HepG2 (cell line): ENCODE data around the gene RBM34. TPM values are rescaled to one million over a fixed set of nuclear protein-coding genes. Genes with fewer than 3 reads are reported as not detected.

Experiments used
- ARID4A ChIP-seq: sonication (generic); formaldehyde crosslinking; IDR thresholded peaks from 2 replicates; pipeline ENCODE4 v1.5.0; 2020; ENCODE audit warnings: mild to moderate bottlenecking, missing genetic modification reagents, borderline replicate concordance
- CEBPG ChIP-seq: IDR thresholded peaks from 2 replicates; pipeline ENCODE4 v1.6.1; 2016
- FOXO4 ChIP-seq: sonication (generic); formaldehyde crosslinking; conservative IDR thresholded peaks from 2 replicates; pipeline ENCODE4 v1.8.1; 2023; ENCODE audit warnings: missing genetic modification reagents
- HMGXB4 ChIP-seq, 2 experiments: sonication (generic) in 1 of 2; formaldehyde crosslinking in 1 of 2; IDR thresholded peaks; 2 replicates each; pipeline versions ENCODE4 v1.4.0 to v1.6.1; 2018 to 2020; ENCODE audit warnings: missing genetic modification reagents in 2 of 2, borderline replicate concordance in 1 of 2, low read depth in 1 of 2, mild to moderate bottlenecking in 1 of 2, missing biosample characterization in 1 of 2
- PCBP2 ChIP-seq: fragments of 200-400 bp; formaldehyde crosslinking; optimal IDR thresholded peaks from 2 replicates; pipeline ENCODE3; 2018; ENCODE audit warnings: low read length, low read depth; ENCODE audit not compliant: poor library complexity, severe bottlenecking
- RCOR2 ChIP-seq: IDR thresholded peaks from 2 replicates; pipeline ENCODE4 v1.6.1; 2016; ENCODE audit warnings: missing biosample characterization, missing genetic modification reagents
- SMC3 ChIP-seq: IDR thresholded peaks from 2 replicates; pipeline ENCODE4 v1.6.1; 2011; ENCODE audit warnings: low read length, improper control_type of control experiment
- U2AF1 ChIP-seq: fragments of 200-400 bp; formaldehyde crosslinking; optimal IDR thresholded peaks from 2 replicates; pipeline ENCODE3; 2017; ENCODE audit warnings: mild to moderate bottlenecking, low read depth, low read length
- ZFP91 ChIP-seq: sonication (generic); formaldehyde crosslinking; IDR thresholded peaks from 2 replicates; pipeline ENCODE4 v1.9.0; 2022; ENCODE audit warnings: missing genetic modification reagents, mild to moderate bottlenecking, borderline replicate concordance
- ZNF282 ChIP-seq: fragments of 450-650 bp; IDR thresholded peaks from 2 replicates; pipeline ENCODE4 v1.6.1; 2018; ENCODE audit not compliant: partially characterized antibody
- ZNF3 ChIP-seq: IDR thresholded peaks from 2 replicates; pipeline ENCODE4 v1.7.0; 2017; ENCODE audit warnings: inconsistent platforms
- ZNF329 ChIP-seq: sonication (generic); formaldehyde crosslinking; IDR thresholded peaks from 2 replicates; pipeline ENCODE4 v1.9.0; 2021; ENCODE audit warnings: low read depth, mild to moderate bottlenecking, missing genetic modification reagents
- ZNF343 ChIP-seq: sonication (generic); formaldehyde crosslinking; IDR thresholded peaks from 2 replicates; pipeline ENCODE4 v1.4.0; 2020; ENCODE audit warnings: mild to moderate bottlenecking, missing genetic modification reagents
- ZNF704 ChIP-seq: sonication (generic); formaldehyde crosslinking; IDR thresholded peaks from 2 replicates; pipeline ENCODE4 v1.8.1; 2023; ENCODE audit warnings: mild to moderate bottlenecking, inconsistent platforms, moderate library complexity, missing genetic modification reagents, borderline replicate concordance
- polyA plus RNA-seq, 8 experiments: library from polyadenylated mRNA; depleted of rRNA in 3 of 8; stranded (reverse) in 7 of 8; unstranded in 1 of 8; fragments of >200 nt; fragmentation: Illumina TruSeq in 4 of 8; extraction: Trizol in 4 of 8; gene quantifications; 2 replicates each; pipeline versions ENCODE4 v1.2.1 to v1.2.3, GENCODE V29; 2011 to 2016; ENCODE audit warnings: low read depth in 4 of 8, missing spikeins in 1 of 8, mixed read lengths in 1 of 8; ENCODE audit not compliant: insufficient read depth in 1 of 8
- total RNA-seq, 5 experiments: library from RNA; depleted of rRNA; stranded (reverse); fragments of >200 nt; fragmentation: Illumina TruSeq; extraction: Trizol; gene quantifications; 2 replicates each; pipeline ENCODE4 v1.2.3, GENCODE V29; 2016; ENCODE audit warnings: low read depth in 1 of 5
- TF ChIP-seq, protein P1 (sequence below): sonication (generic); formaldehyde crosslinking; IDR thresholded peaks from 2 replicates; pipeline ENCODE4 v1.4.0; 2020; ENCODE audit warnings: mild to moderate bottlenecking, missing genetic modification reagents

The RBM34 gene
- total and polyA plus RNA-seq, 2 of the 13 experiments (the other 11 are each of a cell fraction or from before 2014, with no cell fraction given), result 34.7 to 73.0 TPM

- peak; percentile 46; the same call in 1 of the 2 replicates for TF ChIP-seq ARID4A (CRISPR knock-in tag)
- TF ChIP-seq PCBP2, result no peak
- peak in 1 of 2 experiments; percentile 42; a peak in 2 of 4 replicates for TF ChIP-seq HMGXB4 (CRISPR knock-in tag; IDR thresholded peaks at IDR 0.05; ENCODE audit: borderline replicate concordance in 1 of 2, low read depth in 1 of 2)
- TF ChIP-seq SMC3, result peak; percentile 66
- TF ChIP-seq ZNF343 (CRISPR knock-in tag), result no peak
- peak; percentile 76; the same call in 1 of the 2 replicates for TF ChIP-seq ZFP91 (CRISPR knock-in tag)
- TF ChIP-seq ZNF282, result no peak
- 0 out of 2 replicates have a peak, but pooled peaks have one; percentile 35 for TF ChIP-seq ZNF704
- TF ChIP-seq, protein P1, sequence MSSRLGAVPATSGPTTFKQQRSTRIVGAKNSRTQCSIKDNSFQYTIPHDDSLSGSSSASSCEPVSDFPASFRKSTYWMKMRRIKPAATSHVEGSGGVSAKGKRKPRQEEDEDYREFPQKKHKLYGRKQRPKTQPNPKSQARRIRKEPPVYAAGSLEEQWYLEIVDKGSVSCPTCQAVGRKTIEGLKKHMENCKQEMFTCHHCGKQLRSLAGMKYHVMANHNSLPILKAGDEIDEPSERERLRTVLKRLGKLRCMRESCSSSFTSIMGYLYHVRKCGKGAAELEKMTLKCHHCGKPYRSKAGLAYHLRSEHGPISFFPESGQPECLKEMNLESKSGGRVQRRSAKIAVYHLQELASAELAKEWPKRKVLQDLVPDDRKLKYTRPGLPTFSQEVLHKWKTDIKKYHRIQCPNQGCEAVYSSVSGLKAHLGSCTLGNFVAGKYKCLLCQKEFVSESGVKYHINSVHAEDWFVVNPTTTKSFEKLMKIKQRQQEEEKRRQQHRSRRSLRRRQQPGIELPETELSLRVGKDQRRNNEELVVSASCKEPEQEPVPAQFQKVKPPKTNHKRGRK (CRISPR knock-in tag), result no peak
- TF ChIP-seq FOXO4, result 0 out of 2 replicates have a peak, but pooled peaks have one; percentile 63
- peak; percentile 89 for TF ChIP-seq ZNF3 (CRISPR knock-in tag)
- no peak for TF ChIP-seq RCOR2
- TF ChIP-seq ZNF329, result no peak
- TF ChIP-seq CEBPG, result no peak
- TF ChIP-seq U2AF1, result no peak
Measured at GRCh38 chr1:235093696-235094592, 67.1 kb downstream of the RBM34 start (continued).
